K562 (cell line): ENCODE data around the gene GATA2. TPM values are rescaled to one million over a fixed set of nuclear protein-coding genes. Genes with fewer than 3 reads are reported as not detected.

Experiments used
- ARNT ChIP-seq, 2 experiments: fragments of 450-650 bp; IDR thresholded peaks; 2 replicates each; pipeline ENCODE4 v1.6.1; 2016; ENCODE audit warnings: mild to moderate bottlenecking in 1 of 2
- ASH1L ChIP-seq: fragments of 450-650 bp; IDR thresholded peaks from 2 replicates; pipeline ENCODE4 v1.6.1; 2018; ENCODE audit warnings: borderline replicate concordance, mild to moderate bottlenecking, low read depth; ENCODE audit not compliant: partially characterized antibody
- CREM ChIP-seq: IDR thresholded peaks from 2 replicates; pipeline ENCODE4 v1.6.1; 2014; ENCODE audit warnings: antibody characterized with exemption, low read depth
- CTBP1 ChIP-seq: fragments of 450-650 bp; IDR thresholded peaks from 2 replicates; pipeline ENCODE4 v1.6.1; 2016; ENCODE audit warnings: borderline replicate concordance
- ETS1 ChIP-seq: conservative IDR thresholded peaks from 2 replicates; pipeline ENCODE4 v1.6.1; 2011; ENCODE audit warnings: low read depth, mild to moderate bottlenecking, low read length; ENCODE audit not compliant: control insufficient read depth
- HLTF ChIP-seq: fragments of 450-650 bp; IDR thresholded peaks from 2 replicates; pipeline ENCODE4 v1.6.1; 2016
- MCM7 ChIP-seq, 2 experiments: fragments of 450-650 bp; IDR thresholded peaks; 2 replicates each; pipeline ENCODE4 v1.6.1; 2016 to 2018
- RAD21 ChIP-seq, 2 experiments: fragments of 250-450 bp in 1 of 2; fragments of 450-650 bp in 1 of 2; sonication (Bioruptor Pico) in 1 of 2; formaldehyde crosslinking in 1 of 2; IDR thresholded peaks in 1 of 2; conservative IDR thresholded peaks in 1 of 2; 2 replicates each; pipeline versions ENCODE4 v1.4.0 to v1.8.0; 2020 to 2022; ENCODE audit warnings: mild to moderate bottlenecking in 2 of 2, moderate library complexity in 1 of 2
- RFX7 ChIP-seq: fragments of 250-450 bp; sonication (Bioruptor Pico); IDR thresholded peaks from 2 replicates; pipeline ENCODE4 v1.5.1; 2021; ENCODE audit warnings: mild to moderate bottlenecking
- RNF219 ChIP-seq: fragments of 250-450 bp; sonication (Bioruptor Pico); IDR thresholded peaks from 2 replicates; pipeline ENCODE4 v1.5.0; 2022; ENCODE audit warnings: mild to moderate bottlenecking
- RUNX1 ChIP-seq: sonication (generic); IDR thresholded peaks from 2 replicates; pipeline ENCODE4 v1.6.1; 2016; ENCODE audit warnings: antibody characterized with exemption, low read depth
- TCF3 ChIP-seq: sonication (generic); formaldehyde crosslinking; IDR thresholded peaks from 2 replicates; pipeline ENCODE4 v1.4.0; 2020; ENCODE audit warnings: mild to moderate bottlenecking, missing genetic modification reagents
- TSC22D4 ChIP-seq: fragments of 450-650 bp; IDR thresholded peaks from 2 replicates; pipeline ENCODE4 v1.6.1; 2016; ENCODE audit warnings: missing genetic modification characterization, missing biosample characterization, control low read depth
- ZNF12 ChIP-seq: sonication (generic); formaldehyde crosslinking; IDR thresholded peaks from 2 replicates; pipeline ENCODE4 v1.4.0; 2020; ENCODE audit warnings: mild to moderate bottlenecking, missing genetic modification reagents
- ZNF124 ChIP-seq: sonication (generic); formaldehyde crosslinking; IDR thresholded peaks from 2 replicates; pipeline ENCODE4 v1.8.1; 2022; ENCODE audit warnings: missing genetic modification reagents
- ZNF551 ChIP-seq: fragments of 250-450 bp; sonication (Bioruptor Pico); IDR thresholded peaks from 2 replicates; pipeline ENCODE4 v1.5.0; 2021; ENCODE audit warnings: mild to moderate bottlenecking, moderate library complexity
- polyA plus RNA-seq, 8 experiments: library from polyadenylated mRNA; depleted of rRNA in 4 of 8; stranded (reverse) in 5 of 8; unstranded in 3 of 8; fragments of >200 nt; fragmentation: Nextera tagmentation in 2 of 8; fragmentation: Illumina TruSeq in 1 of 8; extraction: Ambion mirVana in 2 of 8; extraction: Trizol in 1 of 8; gene quantifications; 2 replicates each; pipeline versions ENCODE4 v1.2.1 to v1.2.3, GENCODE V29; 2011 to 2014; ENCODE audit warnings: inconsistent platforms in 1 of 8, missing spikeins in 1 of 8
- total RNA-seq, 7 experiments: library from RNA; depleted of rRNA in 6 of 7; stranded (reverse); fragments of >200 nt in 6 of 7; fragmentation: Illumina TruSeq in 2 of 7; extraction: Trizol in 2 of 7; gene quantifications; 2 replicates each; pipeline versions ENCODE4 v1.2.1 to v1.2.3, GENCODE V29; 2011 to 2021; ENCODE audit warnings: low replicate concordance in 1 of 7
- TF ChIP-seq, protein P1 (sequence below): fragments of 450-650 bp; conservative IDR thresholded peaks from 2 replicates; pipeline ENCODE4 v1.6.1; 2016; ENCODE audit warnings: missing genetic modification characterization, low read depth, mild to moderate bottlenecking, control low read depth, missing compliant biosample characterization
- TF ChIP-seq, protein P2 (sequence below): sonication (generic); formaldehyde crosslinking; IDR thresholded peaks from 2 replicates; pipeline ENCODE4 v1.8.0; 2023; ENCODE audit warnings: missing genetic modification reagents, mild to moderate bottlenecking, borderline replicate concordance

The GATA2 gene
- total and polyA plus RNA-seq, 9 of the 15 experiments (the other 6 are each of a cell fraction or from before 2014, with no cell fraction given): 8.5 to 218 (median 50.8) TPM

GRCh38 chr3:128487813-128488635 is 5.0 kb downstream of the GATA2 start (continued):
- no peak for TF ChIP-seq RUNX1
- TF ChIP-seq TCF3 (CRISPR knock-in tag): no peak
- TF ChIP-seq, protein P1, sequence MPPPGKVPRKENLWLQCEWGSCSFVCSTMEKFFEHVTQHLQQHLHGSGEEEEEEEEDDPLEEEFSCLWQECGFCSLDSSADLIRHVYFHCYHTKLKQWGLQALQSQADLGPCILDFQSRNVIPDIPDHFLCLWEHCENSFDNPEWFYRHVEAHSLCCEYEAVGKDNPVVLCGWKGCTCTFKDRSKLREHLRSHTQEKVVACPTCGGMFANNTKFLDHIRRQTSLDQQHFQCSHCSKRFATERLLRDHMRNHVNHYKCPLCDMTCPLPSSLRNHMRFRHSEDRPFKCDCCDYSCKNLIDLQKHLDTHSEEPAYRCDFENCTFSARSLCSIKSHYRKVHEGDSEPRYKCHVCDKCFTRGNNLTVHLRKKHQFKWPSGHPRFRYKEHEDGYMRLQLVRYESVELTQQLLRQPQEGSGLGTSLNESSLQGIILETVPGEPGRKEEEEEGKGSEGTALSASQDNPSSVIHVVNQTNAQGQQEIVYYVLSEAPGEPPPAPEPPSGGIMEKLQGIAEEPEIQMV (tag): no peak
- no peak for TF ChIP-seq RFX7 (CRISPR knock-in tag)
- no peak for TF ChIP-seq TSC22D4 (tag)
- TF ChIP-seq ZNF551 (CRISPR knock-in tag): no peak
- TF ChIP-seq, protein P2, sequence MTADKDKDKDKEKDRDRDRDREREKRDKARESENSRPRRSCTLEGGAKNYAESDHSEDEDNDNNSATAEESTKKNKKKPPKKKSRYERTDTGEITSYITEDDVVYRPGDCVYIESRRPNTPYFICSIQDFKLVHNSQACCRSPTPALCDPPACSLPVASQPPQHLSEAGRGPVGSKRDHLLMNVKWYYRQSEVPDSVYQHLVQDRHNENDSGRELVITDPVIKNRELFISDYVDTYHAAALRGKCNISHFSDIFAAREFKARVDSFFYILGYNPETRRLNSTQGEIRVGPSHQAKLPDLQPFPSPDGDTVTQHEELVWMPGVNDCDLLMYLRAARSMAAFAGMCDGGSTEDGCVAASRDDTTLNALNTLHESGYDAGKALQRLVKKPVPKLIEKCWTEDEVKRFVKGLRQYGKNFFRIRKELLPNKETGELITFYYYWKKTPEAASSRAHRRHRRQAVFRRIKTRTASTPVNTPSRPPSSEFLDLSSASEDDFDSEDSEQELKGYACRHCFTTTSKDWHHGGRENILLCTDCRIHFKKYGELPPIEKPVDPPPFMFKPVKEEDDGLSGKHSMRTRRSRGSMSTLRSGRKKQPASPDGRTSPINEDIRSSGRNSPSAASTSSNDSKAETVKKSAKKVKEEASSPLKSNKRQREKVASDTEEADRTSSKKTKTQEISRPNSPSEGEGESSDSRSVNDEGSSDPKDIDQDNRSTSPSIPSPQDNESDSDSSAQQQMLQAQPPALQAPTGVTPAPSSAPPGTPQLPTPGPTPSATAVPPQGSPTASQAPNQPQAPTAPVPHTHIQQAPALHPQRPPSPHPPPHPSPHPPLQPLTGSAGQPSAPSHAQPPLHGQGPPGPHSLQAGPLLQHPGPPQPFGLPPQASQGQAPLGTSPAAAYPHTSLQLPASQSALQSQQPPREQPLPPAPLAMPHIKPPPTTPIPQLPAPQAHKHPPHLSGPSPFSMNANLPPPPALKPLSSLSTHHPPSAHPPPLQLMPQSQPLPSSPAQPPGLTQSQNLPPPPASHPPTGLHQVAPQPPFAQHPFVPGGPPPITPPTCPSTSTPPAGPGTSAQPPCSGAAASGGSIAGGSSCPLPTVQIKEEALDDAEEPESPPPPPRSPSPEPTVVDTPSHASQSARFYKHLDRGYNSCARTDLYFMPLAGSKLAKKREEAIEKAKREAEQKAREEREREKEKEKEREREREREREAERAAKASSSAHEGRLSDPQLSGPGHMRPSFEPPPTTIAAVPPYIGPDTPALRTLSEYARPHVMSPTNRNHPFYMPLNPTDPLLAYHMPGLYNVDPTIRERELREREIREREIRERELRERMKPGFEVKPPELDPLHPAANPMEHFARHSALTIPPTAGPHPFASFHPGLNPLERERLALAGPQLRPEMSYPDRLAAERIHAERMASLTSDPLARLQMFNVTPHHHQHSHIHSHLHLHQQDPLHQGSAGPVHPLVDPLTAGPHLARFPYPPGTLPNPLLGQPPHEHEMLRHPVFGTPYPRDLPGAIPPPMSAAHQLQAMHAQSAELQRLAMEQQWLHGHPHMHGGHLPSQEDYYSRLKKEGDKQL (CRISPR knock-in tag): no peak
- TF ChIP-seq ARNT (IDR thresholded peaks at IDR 0.05): no peak
- TF ChIP-seq ZNF124 (CRISPR knock-in tag): no peak
- TF ChIP-seq CREM: peak; percentile 11
- no peak for TF ChIP-seq MCM7 (IDR thresholded peaks at IDR 0.05)
- TF ChIP-seq ETS1: 0 out of 2 replicates have a peak, but pooled peaks have one; percentile 19
- TF ChIP-seq RAD21 (CRISPR knock-in tag; conservative IDR thresholded peaks at IDR 0.05 in 1 of 2, IDR thresholded peaks at IDR 0.05 in 1 of 2): no peak
- TF ChIP-seq RNF219 (CRISPR knock-in tag): no peak
- TF ChIP-seq CTBP1: peak; percentile 6; the same call in 1 of the 2 replicates
- peak; percentile 44 for TF ChIP-seq ASH1L
- no peak for TF ChIP-seq ZNF12 (CRISPR knock-in tag)
- no peak for TF ChIP-seq HLTF
